Parietal lobe (tissue), 2 donors: ENCODE data around the gene HSPB7. TPM values are rescaled to one million over a fixed set of nuclear protein-coding genes. Genes with fewer than 3 reads are reported as not detected.

Experiments
- small RNA-seq: library from RNA; depleted of rRNA; stranded (forward); fragments of <200 nt; gene quantifications from one replicate; pipeline ENCODE3, GENCODE V24; 2014; ENCODE audit warnings: low replicate concordance
- total RNA-seq: library from RNA; depleted of rRNA; stranded (reverse); fragments of >200 nt; gene quantifications from one replicate; pipeline ENCODE4 v1.2.3, GENCODE V29; 2014

Gene HSPB7
- total RNA-seq: not detected

DNA sequence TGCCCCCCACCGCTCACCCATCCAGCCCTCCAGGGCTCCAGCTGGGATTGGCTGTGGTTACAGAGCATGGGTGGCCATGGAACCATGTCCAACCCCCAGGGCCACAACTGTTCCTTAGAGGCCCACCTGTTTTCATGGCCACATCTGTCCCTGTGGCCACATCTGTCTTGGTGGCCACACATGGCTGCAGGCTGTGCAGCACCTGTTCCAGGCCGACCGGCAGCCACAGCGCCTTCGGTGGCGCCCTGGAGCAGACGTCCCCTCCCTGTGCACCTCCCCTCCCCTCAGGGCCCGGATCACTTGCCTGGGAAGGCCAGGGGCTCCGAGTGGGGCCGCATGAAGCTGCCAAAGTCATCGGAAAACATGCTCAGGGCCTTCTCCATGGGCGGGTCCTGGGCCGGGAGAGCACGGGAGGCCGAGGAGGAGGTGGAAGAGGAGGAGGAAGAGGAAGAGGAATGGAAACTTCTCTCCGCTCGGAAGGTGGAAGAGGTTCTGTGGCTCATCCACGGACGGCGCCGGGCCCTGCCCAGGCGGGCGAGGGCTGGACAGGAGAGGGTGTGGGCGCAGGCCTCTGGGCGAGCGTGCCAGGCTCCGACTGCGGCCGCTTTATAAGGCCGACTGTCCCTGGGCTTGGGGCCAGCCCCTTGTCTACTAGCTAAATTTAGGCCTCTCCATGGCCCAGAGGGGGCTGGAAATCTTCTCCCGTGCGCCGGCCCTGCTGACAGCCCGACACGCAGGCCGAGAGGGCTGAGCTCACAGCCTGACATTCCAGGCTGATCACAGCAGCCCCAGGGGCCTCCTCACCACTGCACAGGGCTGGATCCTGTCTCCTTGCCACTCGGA lies at the start of gene HSPB7:
Gene HSPB7 (minus strand): TSS at position 583 of the 843 bp plus-strand sequence. CDS start 80 bp downstream, at position 503.

DNA sequence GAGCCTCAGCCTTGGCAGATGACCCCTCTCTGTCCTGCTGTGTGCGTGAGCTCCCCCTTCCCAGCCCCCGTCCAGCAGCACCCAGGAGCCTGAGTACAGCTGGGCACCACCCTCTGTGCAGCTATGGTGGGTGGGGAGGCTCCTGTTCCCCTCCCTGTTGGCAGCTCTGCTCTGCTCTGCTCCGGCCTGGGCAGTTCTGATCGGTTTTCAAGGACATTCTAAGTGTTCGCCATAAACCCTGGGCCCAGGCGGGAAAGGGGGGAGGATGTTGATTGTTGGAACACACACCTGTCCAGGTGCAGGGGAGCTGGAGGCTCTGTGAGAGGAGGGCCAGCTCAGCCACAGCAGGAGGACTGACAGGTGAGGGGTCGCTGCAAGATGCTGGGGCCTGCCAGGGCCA lies 25.7 kb upstream of the HSPB7 start, which contains the start of gene CLCNKB:
Gene CLCNKB (plus strand): TSS at position 262 of the 400 bp plus-strand sequence. CDS start 711 bp downstream, outside the sequence.

DNA sequence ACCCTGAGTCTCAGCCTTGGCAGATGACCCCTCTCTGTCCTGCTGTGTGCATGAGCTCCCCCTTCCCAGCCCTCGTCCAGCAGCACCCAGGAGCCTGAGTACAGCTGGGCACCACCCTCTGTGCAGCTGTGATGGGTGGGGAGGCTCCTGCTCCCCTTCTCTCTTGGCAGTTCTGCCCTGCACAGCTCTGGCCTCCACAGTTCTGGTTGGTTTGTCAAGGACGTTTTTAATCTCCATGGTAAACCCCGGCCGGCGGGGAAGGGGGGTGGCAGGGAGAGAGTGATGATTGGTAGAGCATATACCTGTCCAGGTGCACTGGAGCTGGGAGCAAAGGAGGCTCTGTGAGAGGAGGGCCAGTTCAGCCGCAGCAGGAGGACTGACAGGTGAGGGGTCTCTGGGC lies 3.8 kb upstream of the HSPB7 start, which contains the start of gene CLCNKA:
Gene CLCNKA (plus strand): TSS at position 356 of the 400 bp plus-strand sequence. CDS start 584 bp downstream, outside the sequence.

DNA sequence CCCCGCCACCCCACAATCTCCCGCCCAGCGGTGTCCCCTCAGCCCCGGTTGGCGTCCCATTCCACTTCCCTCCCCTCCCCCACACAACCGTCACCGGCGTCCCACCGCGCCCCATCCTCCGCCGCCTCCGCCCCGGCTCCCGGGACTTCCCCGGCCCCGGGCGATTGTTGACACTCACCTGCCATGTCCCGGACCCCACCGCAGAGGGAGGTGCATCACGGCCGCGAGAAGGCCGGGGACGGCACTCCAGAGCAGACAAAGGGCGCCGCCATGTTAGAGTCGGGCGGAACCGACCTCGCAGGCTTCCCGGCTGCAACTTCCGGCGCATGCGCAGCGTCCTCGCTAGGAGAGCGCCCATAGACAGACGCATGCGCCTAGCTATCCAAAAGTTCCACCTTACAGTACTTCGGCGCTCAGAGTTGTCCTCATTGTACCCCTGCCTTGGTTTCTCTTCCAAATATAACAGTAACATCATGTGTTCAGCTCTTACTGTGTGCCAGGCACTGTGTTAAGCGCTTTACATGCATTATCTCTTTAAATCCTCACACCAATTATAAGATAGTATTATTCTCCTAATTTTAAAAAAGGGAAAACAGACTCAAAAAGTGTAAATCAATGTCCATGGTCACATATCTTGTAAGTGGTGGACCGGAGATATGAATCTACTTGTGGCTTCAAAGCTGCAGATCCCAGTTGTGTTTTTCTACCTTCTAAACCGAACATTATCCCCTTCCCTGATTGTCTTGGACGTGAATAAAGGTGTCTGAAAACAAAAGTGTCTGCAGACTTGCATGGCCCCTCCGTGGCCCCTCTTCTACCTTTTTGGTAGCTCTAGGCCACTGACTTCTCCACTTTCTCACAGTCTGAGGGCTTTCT lies 41.8 kb downstream of the HSPB7 start, which contains the start of gene ZBTB17:
Gene ZBTB17 (minus strand): TSS at position 297 of the 876 bp plus-strand sequence. CDS start 27,606 bp downstream, outside the sequence.

Small RNA genes within 50 kb of the gene (small RNA-seq; reads per million reads assigned to genes)
- gene AL355994.1 (not detected), gene AL355994.5 (not detected)

Other genes with a start within 250 kb of the HSPB7 start
- 1.9 TPM for gene UQCRHL, start 210.4 kb downstream of the HSPB7 start, total RNA-seq
- gene SPEN, start 170.3 kb downstream of the HSPB7 start, total RNA-seq: 122 TPM
- 51.3 TPM for gene ZBTB17, start 41.9 kb downstream of the HSPB7 start, total RNA-seq
- gene SRARP, start 13.8 kb downstream of the HSPB7 start, total RNA-seq: 0.63 TPM
- gene CLCNKA, start 4.0 kb upstream of the HSPB7 start, total RNA-seq: not detected
- not detected for gene CLCNKB, start 25.7 kb upstream of the HSPB7 start, total RNA-seq
- gene FAM131C, start 55.6 kb upstream of the HSPB7 start, total RNA-seq: 1.9 TPM
- 1.9 TPM for gene EPHA2, start 138.0 kb upstream of the HSPB7 start, total RNA-seq
- 1.6 TPM for gene ARHGEF19, start 194.6 kb upstream of the HSPB7 start, total RNA-seq
- gene CPLANE2, start 219.1 kb upstream of the HSPB7 start, total RNA-seq: 15.0 TPM